GM12872 (cell line): Measurements from ENCODE around the gene DBT.

Experiments
- TF ChIP-seq, protein P1 (sequence below): IDR thresholded peaks from 3 replicates; pipeline ENCODE4 v1.5.1; 2011; ENCODE audit warnings: low read depth, mild to moderate bottlenecking, low read length, moderate library complexity; ENCODE audit not compliant: insufficient read depth

The DBT gene

DNA sequence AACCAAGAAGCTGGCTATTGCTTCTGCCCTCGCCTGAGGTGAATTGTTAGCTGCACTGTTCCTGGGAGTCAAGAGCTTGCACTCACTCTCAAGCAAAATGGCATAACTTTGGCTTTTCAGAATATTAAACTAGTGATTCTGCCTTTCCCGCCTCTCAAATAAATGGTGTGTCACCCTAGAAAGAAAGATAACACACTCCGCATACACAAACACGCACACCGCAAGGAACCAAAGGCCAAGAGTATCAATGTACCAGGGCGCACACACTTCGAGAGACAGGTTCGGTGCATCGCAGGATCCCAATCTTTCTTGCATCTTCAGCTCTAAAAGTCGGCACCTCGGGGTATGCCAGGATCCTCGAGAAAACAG, 15.9 kb upstream of the DBT start:
- TF ChIP-seq, protein P1, sequence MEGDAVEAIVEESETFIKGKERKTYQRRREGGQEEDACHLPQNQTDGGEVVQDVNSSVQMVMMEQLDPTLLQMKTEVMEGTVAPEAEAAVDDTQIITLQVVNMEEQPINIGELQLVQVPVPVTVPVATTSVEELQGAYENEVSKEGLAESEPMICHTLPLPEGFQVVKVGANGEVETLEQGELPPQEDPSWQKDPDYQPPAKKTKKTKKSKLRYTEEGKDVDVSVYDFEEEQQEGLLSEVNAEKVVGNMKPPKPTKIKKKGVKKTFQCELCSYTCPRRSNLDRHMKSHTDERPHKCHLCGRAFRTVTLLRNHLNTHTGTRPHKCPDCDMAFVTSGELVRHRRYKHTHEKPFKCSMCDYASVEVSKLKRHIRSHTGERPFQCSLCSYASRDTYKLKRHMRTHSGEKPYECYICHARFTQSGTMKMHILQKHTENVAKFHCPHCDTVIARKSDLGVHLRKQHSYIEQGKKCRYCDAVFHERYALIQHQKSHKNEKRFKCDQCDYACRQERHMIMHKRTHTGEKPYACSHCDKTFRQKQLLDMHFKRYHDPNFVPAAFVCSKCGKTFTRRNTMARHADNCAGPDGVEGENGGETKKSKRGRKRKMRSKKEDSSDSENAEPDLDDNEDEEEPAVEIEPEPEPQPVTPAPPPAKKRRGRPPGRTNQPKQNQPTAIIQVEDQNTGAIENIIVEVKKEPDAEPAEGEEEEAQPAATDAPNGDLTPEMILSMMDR: no peak

DNA sequence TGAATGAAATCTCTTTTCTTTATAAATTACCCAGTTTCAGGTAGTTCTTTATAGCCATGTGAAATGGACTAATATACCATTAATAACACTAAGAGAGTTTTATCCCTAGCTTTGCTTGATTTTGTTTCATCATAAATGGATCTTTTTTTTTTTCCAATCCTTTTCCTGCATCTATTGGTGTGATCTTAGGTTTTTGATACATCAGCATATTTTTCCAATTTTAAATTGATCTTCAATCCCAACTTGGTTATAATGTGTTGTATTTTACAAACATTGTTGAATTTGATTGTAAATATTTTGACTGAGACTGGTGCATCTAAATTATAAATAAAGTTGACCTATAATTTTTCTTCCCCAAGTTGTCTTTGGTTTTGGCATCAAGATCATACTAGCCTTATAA, 12.1 kb upstream of the DBT start:
- TF ChIP-seq, protein P1: no peak

DNA sequence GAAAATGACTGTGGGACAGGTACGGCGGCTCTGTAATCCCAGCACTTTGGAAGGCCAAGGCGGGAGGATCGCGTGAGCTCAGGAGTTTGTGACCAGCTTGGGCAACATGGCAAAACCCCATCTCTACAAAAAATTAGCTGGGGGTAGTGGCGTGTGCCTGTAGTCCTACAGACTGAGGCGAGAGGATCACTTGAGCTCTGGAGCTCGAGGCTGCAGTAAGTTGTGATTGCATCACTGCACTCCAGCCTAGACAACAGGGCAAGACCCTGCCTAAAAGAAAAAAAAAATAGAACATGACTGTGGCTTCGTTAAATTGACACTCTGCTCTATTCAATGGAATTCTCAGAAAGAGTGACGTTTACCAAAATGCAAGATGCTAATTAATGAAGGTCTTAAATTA, 3.9 kb upstream of the DBT start:
- TF ChIP-seq, protein P1: no peak

DNA sequence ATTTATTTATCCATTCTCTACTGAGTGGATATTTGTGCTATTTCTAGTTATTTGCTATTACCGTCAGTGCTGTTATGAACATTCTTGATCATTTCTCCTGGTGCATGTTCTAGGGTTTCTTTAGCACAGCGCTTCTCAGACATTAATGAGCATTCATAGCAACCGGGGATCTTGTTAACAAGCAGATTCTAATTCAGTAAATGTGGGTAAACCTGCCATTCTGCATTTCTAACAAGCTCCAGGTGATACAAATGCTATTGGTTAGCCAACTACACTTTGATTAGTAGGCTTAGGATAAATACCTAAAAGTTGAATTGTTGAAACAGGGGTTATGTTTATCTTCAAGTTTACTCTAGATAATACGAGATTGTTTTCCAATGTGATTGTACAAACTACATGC, 3.3 kb upstream of the DBT start:
- TF ChIP-seq, protein P1: no peak

DNA sequence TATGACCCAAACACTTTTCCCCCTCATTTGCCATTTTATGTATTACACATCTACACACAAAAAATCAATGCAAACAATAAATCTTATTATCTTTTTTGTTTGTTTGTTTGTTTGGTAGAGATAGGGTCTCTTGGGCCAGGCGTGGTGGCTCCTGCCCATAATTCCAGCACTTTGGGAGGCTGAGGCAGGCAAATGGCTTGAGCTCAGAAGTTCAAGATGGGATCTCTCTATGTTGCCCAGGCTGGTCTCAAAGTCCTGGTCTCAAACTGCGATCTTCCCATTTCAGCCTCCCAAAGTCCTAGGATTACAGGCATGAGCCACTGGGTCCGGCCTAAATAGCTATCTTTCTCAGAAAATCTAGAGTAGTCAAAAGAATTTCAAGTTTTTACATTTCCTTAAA, 1.2 kb upstream of the DBT start:
- TF ChIP-seq, protein P1: no peak

DNA sequence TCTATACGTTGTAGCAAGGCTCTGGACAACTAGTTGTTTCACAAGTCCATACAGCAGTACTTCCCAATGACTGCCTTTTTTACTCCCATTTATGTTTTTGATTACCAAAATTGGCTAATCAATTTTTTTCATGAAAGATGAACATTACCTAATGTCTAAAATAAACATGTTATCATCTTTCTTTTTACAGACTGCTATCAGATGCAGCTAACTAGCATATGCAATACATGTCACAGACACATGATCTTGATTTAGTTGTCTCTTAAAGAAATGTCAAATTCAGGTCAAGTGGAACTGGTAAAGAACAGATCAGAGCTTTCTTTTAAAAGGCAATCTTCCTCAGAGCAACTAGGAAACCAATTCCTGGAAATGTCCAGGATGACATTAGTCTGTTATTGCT, 630 bp upstream of the DBT start:
- TF ChIP-seq, protein P1: no peak

DNA sequence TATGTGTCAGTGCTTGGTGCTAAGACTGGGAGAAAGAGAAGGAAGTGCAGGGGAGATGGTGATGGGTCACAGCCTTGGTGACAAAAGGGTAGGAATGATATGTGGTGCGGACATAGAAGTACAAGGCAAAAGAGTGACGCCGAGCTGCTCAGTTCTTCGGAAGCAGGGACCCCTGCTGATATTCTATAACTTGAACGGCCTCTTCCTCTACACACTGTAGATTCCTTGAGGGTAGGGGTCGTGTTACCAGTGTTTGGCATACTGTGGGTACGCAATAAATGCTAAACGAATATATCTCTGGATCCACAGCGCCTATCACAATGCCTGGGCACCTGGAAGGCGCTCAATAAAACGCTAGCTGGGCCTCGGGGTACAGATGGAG, 488 bp downstream of the DBT start:
- TF ChIP-seq, protein P1: no peak

DNA sequence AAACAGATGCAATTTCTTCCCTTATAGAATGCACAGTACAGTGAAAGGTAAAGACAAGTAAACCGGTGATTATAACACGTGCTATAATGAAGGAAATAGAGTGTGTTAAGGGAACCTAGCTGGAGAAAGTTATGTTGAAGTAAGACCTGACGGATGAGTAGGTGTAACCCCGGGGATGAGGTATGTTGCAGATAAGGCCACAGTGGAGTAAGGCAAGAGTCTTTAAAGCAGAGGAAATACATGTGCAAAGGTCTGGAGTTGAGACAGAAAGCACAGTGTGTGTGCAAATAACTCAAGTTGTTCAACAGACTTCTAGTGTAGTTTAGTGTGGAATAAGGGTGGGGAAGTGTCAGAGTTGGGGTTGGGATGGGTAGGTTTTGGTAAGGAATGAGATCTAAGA, 2.9 kb downstream of the DBT start:
- TF ChIP-seq, protein P1: no peak
